Motor neuron (in vitro differentiated cells): Measurements from ENCODE around the gene ZNF474. TPM values are rescaled to one million over a fixed set of nuclear protein-coding genes. Genes with fewer than 3 reads are reported as not detected.
"Not testable (repeated sequence)": the region's sequence is repeated elsewhere in the genome, so short reads cannot be mapped to it uniquely, and the experiment has no call there.

Experiments used
- ATAC-seq, 8 experiments: fragments of 200-7000 bp; cut with Tn5 transposase; replicated peaks in 6 of 8; 2 replicates each; pipeline ENCODE4 v1.8.0; 2021; ENCODE audit warnings: mild to moderate bottlenecking in 8 of 8, moderate library complexity in 8 of 8
- H3K27ac ChIP-seq, 2 donors: fragments of 250-450 bp; sonication (Bioruptor Pico); 2 replicates each; pipeline ENCODE4 v1.9.0; 2021; ENCODE audit warnings: antibody characterized with exemption in 2 of 2, mild to moderate bottlenecking in 2 of 2, moderate library complexity in 1 of 2
- H3K4me1 ChIP-seq, 2 donors: fragments of 250-450 bp; sonication (Bioruptor Pico); replicated peaks in 1 of 2; 2 replicates each; pipeline ENCODE4 v1.6.1; 2021; ENCODE audit warnings: antibody characterized with exemption in 2 of 2, mild to moderate bottlenecking in 2 of 2, moderate library complexity in 1 of 2
- H3K4me3 ChIP-seq, 5 donors: fragments of 250-450 bp; sonication (Bioruptor Pico); 2 replicates each; pipeline ENCODE4 v1.9.0; 2021; ENCODE audit warnings: antibody characterized with exemption in 5 of 5, mild to moderate bottlenecking in 5 of 5, moderate library complexity in 4 of 5
- WGBS, 10 experiments: fragments of 450-650 bp; shearing (Covaris generic); methylation state at CpG; one replicate each; pipeline ENCODE4 v1.0.0; 2022; 5-methylcytosine and 5-hydroxymethylcytosine counted together
- in situ Hi-C, 9 experiments: fragments of 400-800 bp; cut with MboI; loops; one replicate each; pipeline ENCODE4 v1.15.0; 2021; ENCODE audit warnings: low sequenced_read_pairs in 9 of 9, low pct_unique_long_range_greater_than_20kb in 2 of 9; ENCODE audit not compliant: unreplicated experiment in 9 of 9
- total RNA-seq, 8 experiments: library from RNA; unstranded; fragments of 300-600 nt; gene quantifications; 2 replicates each; pipeline versions ENCODE4 v1.2.3 to v1.2.4, GENCODE V29; 2022

The ZNF474 gene
- 10 to 100 TPM in 1 of 8 experiments, 1 to 10 TPM in 2, under 1 TPM in 5; 0.21 to 15.9 (median 0.63) TPM for total RNA-seq

DNA sequence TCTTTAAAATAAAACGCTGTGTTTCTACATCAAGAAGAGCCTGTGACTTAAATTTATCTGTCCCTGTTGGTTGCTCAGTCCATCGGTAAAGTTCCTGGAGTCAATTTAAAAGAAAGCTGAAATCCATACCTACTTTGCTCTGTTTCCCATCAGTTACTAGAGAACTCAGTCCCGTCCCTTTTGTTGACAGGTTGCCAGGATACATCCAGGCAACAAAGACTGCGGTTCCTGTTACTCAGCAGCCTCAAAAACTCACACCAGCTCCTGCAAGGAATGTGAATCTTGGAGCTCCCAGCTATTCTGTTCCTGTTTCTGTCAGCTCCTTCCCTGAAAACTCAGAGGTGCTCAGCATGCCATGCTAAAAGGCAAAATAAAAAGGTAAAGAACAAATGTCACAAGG, at the start of gene ZNF474:
TSS of gene ZNF474 (plus strand) at position 241 of the 400 bp plus-strand sequence. CDS start 22,445 bp downstream, outside the sequence.
- ATAC-seq, result peak; percentile 71 to 93 (median 84)
- Histone ChIP-seq H3K27ac (peak within 1 kb of the TSS in 1 of 2 donors; percentile 47), H3K4me1 (peaks cover 0 to 13% of the 10 kb centered on the region in 2 donors), H3K4me3 (peak within 1 kb of the TSS in 1 of 5 donors; percentile 16)
- in situ Hi-C loops, result no loop called here
- 0 to 27% (median 0%) methylated on average over 1 to 3 of the region's 4 CpGs for WGBS, 10 experiments

DNA sequence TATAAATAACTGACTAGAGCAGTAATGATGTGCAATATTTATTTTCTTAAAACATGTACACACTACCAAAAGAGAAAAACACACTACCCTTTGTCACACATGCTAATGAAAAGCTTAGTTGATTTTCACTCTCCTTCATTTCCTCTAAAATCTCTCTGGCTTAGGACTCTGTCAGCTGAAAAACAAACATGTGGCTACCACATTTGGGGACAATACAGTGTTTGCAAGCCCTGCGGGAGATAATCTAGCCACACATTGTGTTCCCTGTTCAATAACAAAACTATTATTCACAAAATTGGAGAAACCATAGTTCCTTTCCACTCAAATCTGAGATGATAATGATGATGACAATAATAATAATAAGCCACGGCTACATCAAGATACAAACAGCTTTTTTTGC, 47.8 kb upstream of the ZNF474 start:
- no peak for ATAC-seq
- in situ Hi-C loops, result loop anchor here in 1 of 9 experiments (25.0 kb wide), 1 partner anchor 119 kb away; the partner anchor contains the start of gene SRFBP1
- WGBS, 10 experiments, result 0 to 90% (median 68%) methylated on average over 1 to 2 of the region's 2 CpGs

DNA sequence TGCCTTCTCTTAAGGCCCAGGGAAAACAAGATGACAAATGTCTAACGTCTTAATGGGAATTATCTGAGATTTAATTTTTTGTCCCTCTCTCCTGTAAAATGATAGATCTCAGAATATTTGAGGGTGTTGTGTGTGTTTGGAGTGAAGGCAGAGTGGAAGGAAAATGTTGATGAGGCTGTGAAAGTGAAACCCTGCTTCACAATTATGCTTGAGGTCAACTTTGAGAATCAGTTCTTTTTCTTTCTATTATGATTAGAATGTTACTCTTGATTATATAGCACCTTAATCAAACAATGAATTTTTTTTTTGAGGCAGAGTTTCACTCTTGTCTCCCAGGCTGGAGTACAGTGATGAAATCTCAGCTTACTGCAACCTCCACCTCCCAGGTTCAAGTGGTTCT, 45.8 kb upstream of the ZNF474 start:
- H3K4me3 ChIP-seq, result no peak overlapping the region
- in situ Hi-C loops, result loop anchor here in 1 of 9 experiments (25.0 kb wide), 1 partner anchor 121 kb away; the partner anchor contains the start of gene SRFBP1
- ATAC-seq, result no peak

More for the DNA sequence above, 47.8 kb upstream of the ZNF474 start:
- H3K27ac ChIP-seq, result no peak overlapping the region
- no peak overlapping the region for H3K4me3 ChIP-seq
- peaks cover 0 to 4% of the 10 kb centered on the region in 2 donors for H3K4me1 ChIP-seq

DNA sequence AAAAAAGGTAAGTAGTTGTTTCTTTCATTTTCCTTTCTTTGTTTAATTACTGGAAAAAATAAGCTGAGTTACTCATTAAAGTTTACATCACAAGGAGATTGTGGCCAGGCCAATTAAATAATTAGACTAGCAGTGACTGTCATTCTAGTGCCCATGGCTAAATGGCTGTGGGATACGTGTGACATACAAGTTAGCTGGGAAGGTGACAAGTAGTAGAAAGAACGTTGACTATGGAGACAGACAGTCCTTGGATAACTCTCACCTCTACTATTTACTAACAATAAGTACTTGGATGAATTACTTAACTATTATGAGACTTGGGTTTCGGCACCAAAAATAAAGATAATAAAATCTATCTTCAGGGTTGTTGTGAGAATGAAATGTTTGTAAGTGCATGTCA, 44.3 kb upstream of the ZNF474 start:
- no peak for ATAC-seq
- Histone ChIP-seq H3K27ac (no peak overlapping the region), H3K4me3 (no peak overlapping the region), H3K4me1 (no peaks in the 10 kb centered on the region)
- 76 to 100% (median 91%) methylated on average over 1 to 3 of the region's 3 CpGs; no CpG with 5 or more reads in 2 of the 10 experiments for WGBS, 10 experiments
- in situ Hi-C loops, result loop anchor here in 1 of 9 experiments (25.0 kb wide), 1 partner anchor 123 kb away; the partner anchor contains the start of gene SRFBP1

More for the DNA sequence above, 45.8 kb upstream of the ZNF474 start:
- Histone ChIP-seq H3K27ac (no peak overlapping the region), H3K4me1 (peaks cover 0 to 3% of the 10 kb centered on the region in 2 donors)
- WGBS, 10 experiments, result 63 to 100% (median 75%) methylated on average over 1 of the region's 1 CpG; no CpG with 5 or more reads in 5 of the 10 experiments

DNA sequence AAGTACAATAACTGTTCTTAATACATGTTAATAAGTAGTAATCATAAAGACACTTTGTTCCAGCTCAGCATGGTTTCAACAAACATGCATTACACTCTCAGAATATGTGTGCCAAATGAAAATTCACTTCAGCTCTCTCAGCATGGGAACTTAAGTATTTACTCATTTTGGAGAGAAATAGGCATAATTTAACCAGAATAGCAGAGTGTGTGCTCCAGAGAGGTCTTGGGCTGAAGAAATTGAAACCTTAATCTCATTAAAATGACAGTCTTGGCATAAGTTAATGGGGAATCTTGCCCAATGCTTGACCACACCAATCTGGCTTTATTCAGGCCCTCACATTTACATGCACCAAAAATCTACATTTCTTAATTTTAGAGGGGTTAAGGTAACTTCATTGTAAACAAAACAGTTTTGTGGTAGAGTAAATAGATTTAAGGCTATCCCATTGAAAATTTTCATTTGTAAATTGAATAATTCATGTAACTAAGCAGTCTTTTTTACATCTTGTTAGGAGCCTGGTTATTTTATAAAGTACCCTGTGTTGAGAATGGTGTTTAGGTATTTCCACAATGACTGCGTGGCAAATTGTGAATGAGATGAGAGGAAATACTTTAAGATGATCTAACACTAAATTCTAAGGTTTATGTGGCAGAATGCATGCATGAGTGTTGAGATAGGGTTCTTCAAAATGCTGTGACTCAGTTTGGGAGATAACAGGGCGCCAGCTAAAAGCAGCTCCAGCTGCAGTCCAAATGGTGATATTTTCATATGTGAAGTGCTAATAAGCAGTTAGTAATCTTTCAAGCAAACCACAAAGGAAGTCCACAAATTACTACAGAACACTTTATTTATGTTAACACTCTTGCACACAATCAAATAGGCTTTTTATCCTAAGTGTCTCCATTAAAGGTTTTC, 40.0 kb upstream of the ZNF474 start:
- 0 to 100% (median 80%) methylated on average over 1 to 2 of the region's 2 CpGs; no CpG with 5 or more reads in 1 of the 10 experiments for WGBS, 10 experiments
- Histone ChIP-seq H3K4me1 (no peaks in the 10 kb centered on the region), H3K4me3 (no peak overlapping the region), H3K27ac (no peak overlapping the region)
- in situ Hi-C loops, result loop anchor here in 1 of 9 experiments (25.0 kb wide), 1 partner anchor 127 kb away; the partner anchor contains the start of gene SRFBP1
- ATAC-seq, result peak in 3 of 8 experiments; percentile 72 to 80 (median 73)

DNA sequence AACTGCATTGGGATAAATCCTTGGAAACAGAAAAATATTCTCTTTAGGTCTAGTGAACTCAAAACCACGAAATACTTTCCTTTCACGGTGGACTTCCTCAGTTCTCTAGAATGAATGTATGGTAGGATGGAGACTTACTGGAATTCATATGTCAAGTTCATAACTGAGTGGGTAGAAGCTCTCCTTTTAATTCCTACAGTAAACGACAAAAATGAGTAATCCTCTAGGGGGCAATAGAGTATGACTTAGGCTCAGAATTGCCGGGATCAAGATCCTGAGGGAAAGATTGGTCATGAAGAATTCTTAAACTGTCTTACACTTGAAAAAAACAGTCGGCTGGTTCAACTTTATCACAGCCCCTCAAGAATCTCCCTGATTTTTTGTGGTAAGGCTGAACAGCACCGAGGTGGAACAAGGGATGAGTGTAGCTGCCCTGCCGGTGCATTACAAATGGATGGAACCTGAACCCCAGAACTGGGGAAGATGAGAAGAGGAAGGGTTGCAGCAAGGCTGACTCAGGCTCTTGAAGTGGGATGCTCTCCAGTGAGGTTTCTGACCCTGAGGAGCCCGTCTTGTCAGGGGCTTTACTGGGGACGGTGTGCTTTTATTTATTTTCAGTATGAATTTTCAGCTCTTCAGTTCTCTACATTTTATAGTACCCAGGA, 37.3 kb upstream of the ZNF474 start:
- peak in 4 of 8 experiments; percentile 36 to 43 (median 40) for ATAC-seq
- no peaks in the 10 kb centered on the region for H3K4me1 ChIP-seq
- 4 to 94% (median 38%) methylated on average over 2 to 9 of the region's 9 CpGs; no CpG with 5 or more reads in 1 of the 10 experiments for WGBS, 10 experiments

DNA sequence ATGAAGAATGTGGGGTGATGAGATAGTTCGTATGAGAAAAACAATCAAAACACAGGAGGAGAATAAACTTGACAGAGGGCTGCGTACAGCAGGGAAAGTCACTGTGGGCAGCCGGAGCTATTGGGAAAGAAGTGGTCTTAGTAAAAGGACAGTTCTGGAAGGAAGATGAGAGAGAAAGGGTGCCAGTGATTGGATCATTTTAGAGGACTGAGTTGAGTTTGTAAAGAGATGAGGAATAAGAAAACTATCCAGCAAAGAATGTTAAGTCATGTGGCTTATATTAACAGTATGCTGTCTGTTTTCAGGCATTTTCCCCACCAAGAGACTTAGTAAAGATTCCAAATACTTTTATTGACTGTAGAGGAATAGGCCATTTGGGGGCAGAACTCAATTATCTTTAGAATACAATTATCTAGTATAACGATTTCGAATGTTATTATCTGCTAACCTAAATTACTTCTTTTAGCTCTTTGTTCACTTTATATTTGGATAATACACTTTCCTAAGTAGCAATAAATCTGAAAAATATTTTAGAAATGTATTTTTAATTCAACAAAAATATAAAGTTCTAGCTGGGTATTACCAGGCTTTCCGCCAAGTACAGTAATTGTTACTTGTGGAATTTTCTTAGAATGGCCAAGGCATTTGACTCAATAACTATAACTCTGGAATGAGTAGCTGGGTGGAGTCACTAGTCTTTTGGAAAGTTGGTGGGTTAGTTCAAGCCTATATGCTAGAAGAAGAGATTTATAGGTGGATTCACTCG, 35.7 kb upstream of the ZNF474 start:
- Histone ChIP-seq H3K4me1 (no peaks in the 10 kb centered on the region), H3K27ac (no peak overlapping the region), H3K4me3 (no peak overlapping the region)
- ATAC-seq, result no peak
- 20 to 97% (median 88%) methylated on average over 4 to 7 of the region's 7 CpGs for WGBS, 10 experiments
- in situ Hi-C loops, result loop anchor here in 1 of 9 experiments (25.0 kb wide), 1 partner anchor 131 kb away; the partner anchor contains the start of gene SRFBP1

More for the DNA sequence above, 37.3 kb upstream of the ZNF474 start:
- in situ Hi-C loops, result loop anchor here in 1 of 9 experiments (25.0 kb wide), 1 partner anchor 130 kb away; the partner anchor contains the start of gene SRFBP1
- Histone ChIP-seq H3K27ac (no peak overlapping the region), H3K4me3 (no peak overlapping the region)

DNA sequence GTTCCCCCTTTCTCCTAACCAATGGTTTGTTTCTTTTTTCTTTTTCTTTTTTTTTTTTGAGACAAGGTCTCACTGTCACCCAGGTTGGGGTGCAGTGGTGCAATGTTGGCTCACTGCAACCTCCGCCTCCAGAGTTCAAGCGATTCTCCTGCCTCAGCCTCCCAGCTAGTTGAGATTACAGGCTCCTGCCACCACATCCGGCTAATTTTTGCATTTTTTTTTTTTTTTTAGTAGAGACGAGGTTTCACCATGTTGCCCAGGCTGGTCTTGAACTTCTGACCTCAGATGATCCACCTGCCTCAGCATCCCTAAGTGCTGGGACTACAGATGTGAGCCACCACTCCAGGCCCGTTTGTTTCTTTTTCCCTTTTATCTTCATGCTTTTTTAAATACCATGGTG, 35.1 kb upstream of the ZNF474 start:
- not testable (repeated sequence) for ATAC-seq, H3K4me3 ChIP-seq, H3K4me1 ChIP-seq, H3K27ac ChIP-seq
- WGBS, 10 experiments, result 53 to 100% (median 93%) methylated on average over 2 to 5 of the region's 5 CpGs; no CpG with 5 or more reads in 1 of the 10 experiments
- in situ Hi-C loops, result loop anchor here in 1 of 9 experiments (25.0 kb wide), 1 partner anchor 132 kb away; the partner anchor contains the start of gene SRFBP1

DNA sequence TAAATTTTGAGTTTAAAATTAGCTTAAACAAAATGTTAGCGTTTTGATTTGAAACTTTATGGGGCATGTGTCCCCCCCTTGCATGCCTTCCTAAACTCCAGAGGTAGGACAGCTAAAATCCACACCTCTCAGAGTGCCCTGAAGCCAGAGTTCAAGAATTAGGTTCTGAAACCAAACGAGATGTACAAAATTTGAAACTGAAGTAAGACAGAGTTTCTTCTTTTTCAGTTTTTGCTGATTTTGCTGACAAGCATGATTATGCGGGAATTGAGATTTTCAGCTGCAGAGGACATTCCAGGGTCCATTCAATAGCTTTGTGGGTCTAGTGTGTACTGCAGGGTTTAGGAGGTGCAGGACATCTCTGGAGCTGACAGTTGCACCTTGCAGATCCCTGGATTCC, 34.2 kb upstream of the ZNF474 start:
- H3K27ac ChIP-seq, result no peak overlapping the region
- in situ Hi-C loops, result loop anchor here in 1 of 9 experiments (25.0 kb wide), 1 partner anchor 133 kb away; the partner anchor contains the start of gene SRFBP1
- ATAC-seq, result peak in 1 of 8 experiments; percentile 43
- H3K4me1 ChIP-seq, result no peaks in the 10 kb centered on the region
- WGBS, 10 experiments, result 33 to 100% (median 76%) methylated on average over 1 to 3 of the region's 3 CpGs; no CpG with 5 or more reads in 2 of the 10 experiments
- no peak overlapping the region for H3K4me3 ChIP-seq

DNA sequence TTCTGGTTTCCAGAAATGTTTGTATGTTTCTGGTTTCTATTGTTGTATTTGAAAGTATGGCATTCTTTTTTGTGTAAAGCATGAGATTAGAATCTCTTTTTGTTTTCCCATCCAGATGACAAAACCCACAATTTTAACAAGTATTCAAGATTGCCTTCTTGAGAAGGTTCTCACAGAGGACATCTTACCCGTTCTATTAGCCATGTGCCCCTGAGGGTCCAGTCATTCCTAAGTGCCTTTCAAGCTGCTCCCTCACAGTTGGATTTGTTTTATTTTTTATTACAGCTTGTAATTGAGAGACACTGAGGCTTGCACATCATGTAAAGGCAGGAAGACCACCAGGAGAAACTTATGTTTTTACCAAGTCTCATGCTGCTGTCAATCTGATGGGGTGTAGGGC, 32.0 kb upstream of the ZNF474 start:
- no peak for ATAC-seq
- in situ Hi-C loops, result loop anchor here in 1 of 9 experiments (25.0 kb wide), 1 partner anchor 135 kb away; the partner anchor contains the start of gene SRFBP1
- Histone ChIP-seq H3K4me3 (no peak overlapping the region), H3K27ac (no peak overlapping the region), H3K4me1 (peaks cover 0 to 6% of the 10 kb centered on the region in 2 donors)
- 38 to 100% (median 90%) methylated on average over 1 of the region's 1 CpG; no CpG with 5 or more reads in 3 of the 10 experiments for WGBS, 10 experiments

DNA sequence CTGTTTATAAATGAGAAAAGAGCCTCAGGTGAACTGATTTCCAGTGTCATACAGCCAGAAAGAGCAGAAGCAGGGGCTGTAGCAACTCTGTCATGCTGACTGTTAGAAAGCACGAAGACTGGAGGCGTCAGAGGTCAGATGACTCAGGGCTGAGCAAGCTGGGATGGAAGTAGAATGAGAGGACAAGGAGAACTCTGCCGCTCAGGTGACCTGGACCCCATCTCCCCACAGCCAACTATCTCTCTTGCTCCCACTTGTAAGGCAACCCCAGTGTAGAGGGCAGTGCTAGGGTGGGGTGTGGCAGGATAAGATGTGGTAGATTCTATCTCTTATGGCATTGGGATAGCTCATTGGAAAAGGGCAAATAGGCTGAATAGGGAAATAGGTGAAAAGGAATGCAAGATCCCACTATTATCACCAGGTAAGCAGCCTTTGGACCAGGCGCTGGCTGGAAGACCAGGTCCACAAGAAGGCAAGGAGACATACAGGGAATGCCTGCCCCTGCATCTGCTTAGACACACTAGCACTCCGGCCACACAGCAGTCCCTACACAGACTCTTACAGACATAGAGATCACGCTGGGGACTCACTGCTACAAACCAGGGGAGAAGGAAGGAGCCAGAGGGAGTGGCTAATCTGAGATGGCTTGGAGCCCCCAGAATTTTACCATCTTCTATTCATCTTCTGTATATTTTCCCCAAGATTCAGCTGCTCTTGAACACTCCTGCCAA, 30.1 kb upstream of the ZNF474 start:
- Histone ChIP-seq H3K27ac (no peak overlapping the region), H3K4me1 (peaks cover 0 to 6% of the 10 kb centered on the region in 2 donors), H3K4me3 (no peak overlapping the region)
- ATAC-seq, result peak in 7 of 8 experiments; percentile 64 to 96 (median 76)
- in situ Hi-C loops, result loop anchor here in 1 of 9 experiments (25.0 kb wide), 1 partner anchor 137 kb away; the partner anchor contains the start of gene SRFBP1
- 0 to 100% (median 97%) methylated on average over 1 to 3 of the region's 6 CpGs; no CpG with 5 or more reads in 2 of the 10 experiments for WGBS, 10 experiments
